Measurements from ENCODE around the gene PCTP.

The PCTP gene

GRCh38 chr17:55750750-55751657 is at the start of gene PCTP:
Gene PCTP, plus strand, starts transcription at chr17:55751051. Its CDS starts 53 bp downstream, at chr17:55751104.
- peak; percentile 90 for DNase-seq

DNA sequence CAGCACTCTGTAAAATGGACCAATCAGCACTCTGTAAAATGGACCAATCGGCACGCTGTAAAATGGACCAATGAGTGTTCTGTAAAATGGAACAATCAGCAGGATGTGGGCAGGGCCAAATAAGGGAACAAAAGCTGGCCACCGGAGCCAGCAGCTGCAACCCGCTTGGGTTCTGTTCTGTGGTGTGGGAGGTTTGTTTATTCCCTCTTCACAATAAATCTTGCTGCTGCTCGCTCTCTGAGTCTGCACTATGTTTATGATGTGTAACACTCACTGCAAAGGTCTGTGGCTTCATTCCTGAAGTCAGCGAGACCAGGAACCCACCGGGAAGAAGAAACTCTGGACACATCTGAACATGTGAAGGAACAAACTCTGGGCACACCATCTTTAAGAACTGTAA is 48.7 kb upstream of the PCTP start:
- DNase-seq, result no peak

DNA sequence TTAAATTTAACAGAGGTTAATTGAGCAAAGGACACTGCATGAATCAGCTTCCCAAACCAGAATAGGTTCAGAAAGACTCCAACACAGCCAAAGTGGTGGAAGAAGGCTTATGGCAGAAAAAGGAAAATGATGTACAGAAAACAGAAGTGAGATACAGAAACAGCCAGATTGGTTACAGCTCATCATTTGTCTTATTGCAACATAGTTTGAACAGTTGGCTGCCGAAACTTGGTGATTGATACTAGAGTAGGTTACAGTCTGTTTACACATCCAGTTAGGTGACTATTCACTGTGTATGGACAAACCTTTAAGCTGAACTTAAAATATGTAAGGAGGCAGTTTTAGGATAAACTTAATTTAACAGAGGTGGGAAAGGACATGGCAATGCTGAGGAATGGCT is 46.5 kb upstream of the PCTP start:
- no peak for DNase-seq

DNA sequence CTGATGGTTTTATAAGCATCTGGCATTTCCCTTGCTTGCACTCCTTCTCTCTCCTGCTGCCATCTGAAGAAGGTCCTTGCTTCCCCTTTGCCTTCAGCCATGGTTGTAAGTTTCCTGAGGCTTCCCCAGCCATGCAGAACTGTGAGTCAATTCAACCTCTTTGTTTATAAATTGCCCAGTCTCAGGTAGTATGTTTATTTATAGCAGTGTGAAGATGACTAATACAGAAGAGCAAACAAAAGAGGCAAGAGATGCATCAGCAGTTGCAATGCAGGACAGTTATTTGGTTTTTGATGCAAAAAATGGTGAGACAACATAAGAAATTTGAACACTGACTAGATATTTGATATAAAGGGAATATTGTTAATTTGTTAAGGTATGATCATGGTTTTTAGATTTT is 45.0 kb upstream of the PCTP start:
- no peak for DNase-seq

GRCh38 chr17:55706808-55707773 is 43.8 kb upstream of the PCTP start:
- DNase-seq, result no peak

DNA sequence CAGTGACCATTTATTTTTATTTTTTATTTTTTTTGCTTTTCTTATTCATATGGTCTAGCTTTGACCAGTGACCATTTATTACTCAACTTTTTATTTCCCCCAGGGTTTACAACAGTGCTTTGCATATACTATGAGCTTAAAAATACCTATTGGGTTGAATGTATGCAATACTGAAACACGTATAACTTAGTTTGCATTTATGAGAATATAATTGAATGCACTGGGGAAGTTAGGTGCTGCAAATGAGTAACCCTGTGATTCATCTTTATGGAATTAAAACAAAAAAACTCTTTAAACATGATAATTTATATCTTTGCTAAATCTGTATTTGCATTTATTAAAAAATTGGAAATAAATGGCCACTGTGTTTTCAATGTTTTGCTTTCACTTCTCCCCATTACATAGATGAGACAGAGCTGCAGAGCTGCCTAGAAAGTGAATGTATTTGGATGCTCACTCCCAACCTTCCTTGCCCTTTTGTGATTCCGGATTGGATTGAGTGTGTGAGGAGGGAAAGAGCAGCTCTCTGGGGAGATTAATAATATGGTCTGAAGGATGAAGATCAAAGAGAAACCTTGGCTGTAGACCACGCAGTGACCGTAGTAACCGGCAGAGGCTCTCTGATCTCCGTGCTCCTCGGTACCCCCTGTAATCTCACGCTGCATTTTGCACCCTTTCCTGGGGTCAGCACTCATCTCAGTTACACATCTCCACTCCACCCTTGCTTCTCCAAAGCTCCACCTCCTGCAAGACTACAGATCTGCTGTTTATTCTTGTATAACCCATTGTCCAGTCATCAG is 42.5 kb upstream of the PCTP start:
- DNase-seq, result peak; percentile 9

DNA sequence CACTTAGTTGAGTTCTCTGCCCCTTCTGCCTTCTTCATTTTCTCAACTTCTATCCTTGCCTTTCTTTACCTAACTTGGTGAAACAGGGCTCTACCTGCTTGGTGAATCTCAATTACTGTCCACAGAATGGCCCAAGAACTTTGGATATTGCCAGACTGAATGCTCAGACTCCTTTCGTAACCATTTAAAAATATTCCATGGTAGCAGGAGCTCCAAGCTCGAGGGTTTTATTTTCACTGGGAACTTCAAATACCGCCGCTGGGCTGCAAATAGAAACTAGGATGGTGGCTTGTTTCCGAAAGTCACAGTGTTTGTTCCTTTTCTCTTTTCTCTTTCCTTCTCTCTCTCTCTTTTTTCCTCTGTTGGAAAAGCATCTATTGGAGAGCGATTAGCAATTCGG is 41.4 kb upstream of the PCTP start:
- DNase-seq, result no peak

GRCh38 chr17:55709984-55710383 is 40.9 kb upstream of the PCTP start:
- no peak for DNase-seq

DNA sequence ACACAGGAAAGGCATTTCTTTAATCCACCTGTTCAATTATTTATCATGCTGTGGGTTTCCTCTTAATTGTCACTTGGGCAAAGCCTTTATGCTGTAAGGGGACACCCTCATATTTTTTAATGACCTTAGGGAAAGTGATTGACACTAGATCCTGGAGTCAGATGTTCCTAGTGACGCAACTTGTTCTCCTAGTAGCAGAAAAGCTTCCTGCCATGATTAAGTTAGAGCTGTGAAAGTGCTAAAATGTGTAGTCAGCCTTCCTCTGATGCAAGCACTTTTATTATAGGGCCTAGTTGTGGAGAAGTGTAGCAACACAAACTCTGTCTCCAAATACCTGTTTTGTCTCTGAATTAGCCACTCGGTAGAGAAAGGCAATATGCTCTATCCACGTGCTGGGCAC is 40.4 kb upstream of the PCTP start:
- no peak for DNase-seq

- DNase-seq, result peak; percentile 34
Measured at GRCh38 chr17:55710829-55711496, 39.9 kb upstream of the PCTP start.

DNA sequence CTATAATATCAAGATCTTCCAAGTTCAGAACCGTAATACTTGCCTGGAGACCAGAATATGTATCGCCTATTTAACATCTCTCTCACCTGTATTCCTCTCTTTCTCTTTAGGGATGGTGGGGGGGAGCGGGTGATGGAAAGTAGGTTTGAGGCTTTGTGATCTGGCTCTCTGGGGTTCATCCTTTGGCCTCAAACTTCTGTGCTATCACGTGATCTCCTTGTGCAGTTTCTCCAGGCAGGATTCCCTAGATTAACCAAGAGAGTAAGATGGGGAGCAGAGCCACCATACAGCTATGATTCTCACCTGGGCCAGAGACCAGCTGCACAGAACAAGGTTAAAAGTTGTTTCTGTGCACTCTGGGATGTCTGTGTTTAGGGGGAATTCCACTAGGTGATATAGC is 33.4 kb upstream of the PCTP start:
- DNase-seq, result no peak

DNA sequence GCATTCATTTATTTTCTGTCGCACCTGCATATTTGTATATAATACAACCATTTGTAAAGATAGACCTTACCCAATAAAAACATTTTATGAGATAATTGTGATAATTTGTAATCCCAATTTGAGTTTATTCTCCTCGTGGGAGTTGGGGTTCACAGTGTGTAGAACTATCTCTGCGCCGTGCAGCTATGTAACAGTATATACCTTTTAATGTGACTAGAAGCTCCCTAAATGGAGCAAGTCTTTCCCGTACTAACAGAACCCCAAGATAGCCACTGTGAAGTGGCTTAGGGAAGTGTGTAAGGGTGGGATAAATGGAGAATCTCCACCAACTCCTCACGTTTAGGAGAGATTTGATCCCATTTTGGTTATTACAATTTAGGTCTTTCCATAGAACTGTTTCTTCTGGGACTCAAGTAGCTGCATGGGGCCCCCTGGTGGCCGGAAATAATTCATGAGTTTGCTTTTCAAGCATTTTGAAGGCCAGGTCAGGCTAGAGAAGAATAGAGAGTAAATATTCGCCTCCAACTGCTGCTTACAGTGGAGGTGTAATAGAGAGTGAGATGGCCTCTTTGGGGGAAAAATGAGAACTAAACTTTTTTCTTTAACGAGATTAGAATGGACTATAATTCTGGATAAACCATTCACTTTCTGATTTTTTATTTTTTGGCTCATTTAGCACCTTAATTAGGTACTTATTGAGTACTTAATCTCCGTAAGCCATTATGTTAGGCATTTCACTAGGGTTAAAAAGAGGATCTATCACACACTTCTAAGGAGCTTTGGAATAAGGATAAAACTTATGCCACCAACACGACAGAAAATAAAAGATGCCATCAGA is 32.7 kb upstream of the PCTP start:
- peak; percentile 72 for DNase-seq

GRCh38 chr17:55720919-55721836 is 29.7 kb upstream of the PCTP start:
- no peak for DNase-seq

- peak; percentile 34 for DNase-seq
Measured at GRCh38 chr17:55722016-55722736, 28.7 kb upstream of the PCTP start.

DNA sequence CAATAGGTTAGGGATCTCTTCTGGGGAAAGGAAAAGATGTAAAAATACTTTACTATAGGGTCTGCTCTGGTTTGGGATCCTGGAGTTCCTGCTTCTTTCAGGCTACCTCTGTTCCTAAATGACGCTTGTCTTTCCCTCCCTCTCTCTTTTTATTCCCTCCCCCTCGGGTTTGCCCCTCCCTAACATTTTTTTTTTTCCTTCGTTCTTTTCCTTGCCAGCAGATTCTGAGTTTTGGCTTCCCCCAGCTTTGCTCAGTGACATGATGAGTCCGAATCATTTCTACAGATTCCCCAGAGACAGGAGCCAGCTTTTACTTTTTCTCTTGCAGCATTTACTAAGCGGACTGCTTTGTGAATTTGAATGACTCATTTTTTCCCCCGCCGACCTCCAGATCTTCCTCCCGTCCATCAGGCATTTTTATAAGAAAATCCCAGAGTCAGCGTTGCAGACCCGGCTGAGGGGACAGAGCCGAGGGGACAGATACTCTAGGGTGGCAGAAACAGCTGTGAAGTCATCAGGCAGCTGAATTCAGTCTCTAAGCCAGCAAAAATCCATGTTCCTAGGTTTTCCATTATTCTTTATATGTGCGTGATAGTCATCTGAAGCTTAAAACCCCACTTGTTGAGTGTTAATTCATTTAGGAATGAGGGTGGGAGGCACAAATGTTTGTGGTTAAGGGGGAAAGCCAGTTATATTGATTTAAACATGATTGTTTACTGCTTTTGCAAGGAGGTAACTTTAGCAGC is 27.9 kb upstream of the PCTP start, which contains the start of gene TMEM100:
TSS of gene TMEM100 (minus strand) at position 123 of the 746 bp plus-strand sequence. CDS start 1,794 bp downstream, outside the sequence.
- DNase-seq, result peak; percentile 95

DNA sequence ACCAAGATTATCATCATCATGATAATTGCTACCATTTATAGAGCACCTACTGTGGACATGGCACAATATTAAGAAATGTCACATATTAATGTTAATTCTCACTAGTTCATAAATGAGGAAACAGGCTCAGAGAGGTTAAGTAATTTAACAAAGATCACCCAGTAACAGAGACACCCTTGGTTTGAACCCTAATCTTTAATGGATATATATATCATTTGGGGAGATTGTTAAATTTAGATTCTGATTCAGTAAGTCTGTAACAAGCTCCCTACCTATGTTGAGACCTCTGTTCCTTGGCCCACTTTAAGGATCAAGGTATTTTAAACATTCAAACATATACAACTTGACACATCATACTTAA is 27.4 kb upstream of the PCTP start:
- no peak for DNase-seq

- DNase-seq, result peak; percentile 98
Measured at GRCh38 chr17:55726440-55726839, 24.4 kb upstream of the PCTP start.

DNA sequence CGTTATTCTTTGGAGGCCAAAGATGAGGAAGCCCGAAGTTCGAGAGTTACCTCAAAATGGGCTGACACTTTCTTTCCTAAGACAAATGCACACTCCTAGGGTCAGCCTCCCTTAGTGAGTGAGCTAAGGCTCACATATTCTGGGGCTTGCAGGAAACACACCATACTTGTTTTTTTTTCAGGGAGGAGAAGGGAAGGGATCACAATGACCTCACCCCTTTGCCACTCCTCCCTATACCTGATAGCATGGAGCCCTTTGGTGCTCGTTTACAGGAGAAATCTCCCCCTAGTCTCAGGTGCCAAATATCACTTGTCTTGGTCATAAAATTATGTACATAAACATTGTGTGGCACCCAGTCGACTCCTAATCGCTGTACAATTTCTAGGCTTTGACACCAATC is 23.6 kb upstream of the PCTP start:
- no peak for DNase-seq

- no peak for DNase-seq
Measured at GRCh38 chr17:55727920-55728319, 22.9 kb upstream of the PCTP start.

All from fibroblast of skin of right biceps (primary cell).